GM21529 (cell line): ENCODE results near the gene CWH43.
"Not testable (repeated sequence)": the region's sequence is repeated elsewhere in the genome, so short reads cannot be mapped to it uniquely, and the experiment has no call there.

Source experiments
- ATAC-seq: cut with Tn5 transposase; IDR thresholded peaks from one replicate; pipeline ENCODE4 v1.9.1; 2021; ENCODE audit not compliant: unreplicated experiment

CWH43 gene

GRCh38 chr4:49096215-49096614 is 110.1 kb downstream of the CWH43 start:
- not testable (repeated sequence) for ATAC-seq

- peak; percentile 38 for ATAC-seq
Measured at GRCh38 chr4:49096627-49097026, 110.6 kb downstream of the CWH43 start.

GRCh38 chr4:49097071-49097470 is 111.0 kb downstream of the CWH43 start:
- ATAC-seq = not testable (repeated sequence)

GRCh38 chr4:49097505-49097904 is 111.4 kb downstream of the CWH43 start:
- ATAC-seq = not testable (repeated sequence)

GRCh38 chr4:49098034-49098759 is 112.1 kb downstream of the CWH43 start:
- not testable (repeated sequence) for ATAC-seq

GRCh38 chr4:49099831-49100444 is 113.9 kb downstream of the CWH43 start:
- not testable (repeated sequence) for ATAC-seq

GRCh38 chr4:49102344-49102898 is 116.3 kb downstream of the CWH43 start:
- peak; percentile 25 for ATAC-seq

GRCh38 chr4:49103436-49104136 is 117.5 kb downstream of the CWH43 start:
- ATAC-seq = not testable (repeated sequence)

GRCh38 chr4:49104231-49104930 is 118.3 kb downstream of the CWH43 start:
- not testable (repeated sequence) for ATAC-seq

- not testable (repeated sequence) for ATAC-seq
Measured at GRCh38 chr4:49105248-49105904, 119.3 kb downstream of the CWH43 start.

- not testable (repeated sequence) for ATAC-seq
Measured at GRCh38 chr4:49107262-49107661, 121.2 kb downstream of the CWH43 start.

- ATAC-seq = peak; percentile 38
Measured at GRCh38 chr4:49108183-49108978, 122.3 kb downstream of the CWH43 start.

- peak; percentile 33 for ATAC-seq
Measured at GRCh38 chr4:49109567-49110166, 123.6 kb downstream of the CWH43 start.

- ATAC-seq = peak; percentile 41
Measured at GRCh38 chr4:49110579-49110978, 124.5 kb downstream of the CWH43 start.
